B cell (primary cell): ENCODE measurements around the gene RAD51D. TPM values are rescaled to one million over a fixed set of nuclear protein-coding genes. Genes with fewer than 3 reads are reported as not detected.

Experiments
- ATAC-seq: fragments of 200-7000 bp; cut with Tn5 transposase; one replicate; pipeline ENCODE4 v1.10.0; 2021; ENCODE audit warnings: low read depth, mild to moderate bottlenecking, moderate number of reproducible peaks, moderate library complexity
- CTCF ChIA-PET: fragments of 350-600 bp; sonication (Branson Sonifier 250); formaldehyde crosslinking; loops from one replicate; lab custom pipeline; 2021; ENCODE audit warnings: antibody characterized with exemption, inconsistent platforms; lab: Charles Lee
- POLR2A ChIA-PET: fragments of 350-600 bp; sonication (Branson Sonifier 250); formaldehyde crosslinking; loops from one replicate; lab custom pipeline; 2021; ENCODE audit warnings: antibody characterized with exemption; lab: Charles Lee
- DNase-seq: peaks from one replicate; pipeline ENCODE4 v3.0.0; 2013
- H2AFZ ChIP-seq: 2 replicates; pipeline ENCODE4 v1.6.1; 2012; ENCODE audit warnings: mild to moderate bottlenecking, low read depth, low read length; ENCODE audit not compliant: insufficient read depth, poor library complexity, severe bottlenecking
- H3K27ac ChIP-seq, 2 donors: 1 replicate in 1 of 2; 2 replicates in 1 of 2; pipeline ENCODE4 v1.5.1; 2012 to 2013; ENCODE audit warnings: low read length in 2 of 2, mild to moderate bottlenecking in 2 of 2, moderate library complexity in 1 of 2
- H3K27me3 ChIP-seq, 4 experiments: fragments of 200-600 bp in 1 of 4; sonication (generic) in 1 of 4; replicated peaks in 1 of 4; 1 replicate in 2 of 4; 2 replicates in 2 of 4; pipeline versions ENCODE4 v1.6.1 to v1.7.0; 2013 to 2016; ENCODE audit warnings: low read length in 3 of 4, mild to moderate bottlenecking in 2 of 4, mixed read lengths in 1 of 4, moderate library complexity in 1 of 4; ENCODE audit not compliant: insufficient read depth in 4 of 4, control insufficient read depth in 3 of 4; ENCODE audit errors: control extremely low read depth in 1 of 4
- H3K36me3 ChIP-seq, 2 experiments: replicated peaks in 1 of 2; 1 replicate in 1 of 2; 2 replicates in 1 of 2; pipeline versions ENCODE4 v1.6.1 to v1.7.1; 2013; ENCODE audit warnings: low read length in 1 of 2; ENCODE audit not compliant: insufficient read depth in 2 of 2, control insufficient read depth in 1 of 2; ENCODE audit errors: control extremely low read depth in 1 of 2, extremely low read depth in 1 of 2
- H3K4me1 ChIP-seq, 2 donors: fragments of 200-600 bp in 1 of 2; sonication (generic) in 1 of 2; 1 replicate in 1 of 2; 2 replicates in 1 of 2; pipeline versions ENCODE4 v1.5.1 to v1.6.1; 2013 to 2017; ENCODE audit warnings: low read length in 2 of 2; ENCODE audit not compliant: control insufficient read depth in 2 of 2, insufficient read depth in 2 of 2
- H3K4me2 ChIP-seq: replicated peaks from 2 replicates; pipeline ENCODE3; 2012; ENCODE audit warnings: mild to moderate bottlenecking, low read depth, low read length; ENCODE audit not compliant: poor library complexity, severe bottlenecking
- H3K4me3 ChIP-seq, 5 experiments: fragments of 200-600 bp in 1 of 5; sonication (generic) in 1 of 5; 1 replicate in 3 of 5; 2 replicates in 2 of 5; pipeline versions ENCODE4 v1.5.1 to v1.7.0; 2011 to 2016; ENCODE audit warnings: low read length in 4 of 5, mild to moderate bottlenecking in 4 of 5, low read depth in 2 of 5, control low read depth in 1 of 5, moderate library complexity in 1 of 5; ENCODE audit not compliant: insufficient read depth in 1 of 5; ENCODE audit errors: control extremely low read depth in 1 of 5, extremely low read depth in 1 of 5
- H3K79me2 ChIP-seq: fragments of 200-600 bp; sonication (generic); one replicate; pipeline ENCODE4 v1.6.0; 2016; ENCODE audit warnings: low read length; ENCODE audit not compliant: control insufficient read depth, insufficient read depth
- H3K9ac ChIP-seq: fragments of 200-600 bp; sonication (generic); 2 replicates; pipeline ENCODE4 v1.6.1; 2017; ENCODE audit warnings: mild to moderate bottlenecking, low read length, moderate library complexity
- H3K9me3 ChIP-seq, 3 donors: one replicate each; pipeline versions ENCODE4 v1.6.1 to v1.7.1; 2013; ENCODE audit warnings: low read length in 2 of 3; ENCODE audit not compliant: control insufficient read depth in 2 of 3, insufficient read depth in 1 of 3; ENCODE audit errors: control extremely low read depth in 1 of 3
- H4K20me1 ChIP-seq: 2 replicates; pipeline ENCODE4 v1.6.0; 2012; ENCODE audit warnings: mild to moderate bottlenecking, low read length; ENCODE audit not compliant: insufficient read depth, control insufficient read depth, poor library complexity, severe bottlenecking
- H3K27ac Mint-ChIP-seq: one replicate; pipeline ENCODE4 v1.8.0; 2021; ENCODE audit warnings: mixed read lengths
- H3K27me3 Mint-ChIP-seq: one replicate; pipeline ENCODE4 v1.8.0; 2021; ENCODE audit warnings: mixed read lengths
- H3K4me1 Mint-ChIP-seq: one replicate; pipeline ENCODE4 v1.8.0; 2021; ENCODE audit warnings: mixed read lengths
- H3K4me3 Mint-ChIP-seq: one replicate; pipeline ENCODE4 v1.8.0; 2021; ENCODE audit warnings: mixed read lengths
- H3K9me3 Mint-ChIP-seq: one replicate; pipeline ENCODE4 v1.8.0; 2022; ENCODE audit warnings: mixed read lengths; ENCODE audit not compliant: insufficient read depth
- EZH2 ChIP-seq: IDR thresholded peaks from 2 replicates; pipeline ENCODE4 v1.6.1; 2012; ENCODE audit warnings: borderline replicate concordance, low read depth, mild to moderate bottlenecking, moderate library complexity, low read length; ENCODE audit not compliant: insufficient read depth, poor library complexity, severe bottlenecking
- WGBS: methylation state at CpG from one replicate; pipeline ENCODE4 v1.1.5; 2013; ENCODE audit warnings: missing lambda C conversion rate; ENCODE audit not compliant: insufficient coverage; 5-methylcytosine and 5-hydroxymethylcytosine counted together
- intact Hi-C: fragments of 100-400 bp; cut with micrococcal nuclease; formaldehyde crosslinking; loops from one replicate; pipeline ENCODE4 v1.10.0; 2022
- polyA plus RNA-seq: library from polyadenylated mRNA; depleted of rRNA; stranded (reverse); fragments of >200 nt; gene quantifications from 2 replicates; pipeline ENCODE4 v1.2.3, GENCODE V29; 2012
- total RNA-seq, 2 donors: library from RNA; stranded (reverse); fragments of 120-200 nt in 1 of 2; gene quantifications; 1 replicate in 1 of 2; 2 replicates in 1 of 2; pipeline versions ENCODE4 v1.2.3 to v1.2.4, GENCODE V29; 2013 to 2022
- TF ChIP-seq, protein P1 (sequence below): fragments of 200-600 bp; IDR thresholded peaks from one replicate; pipeline ENCODE4 v1.8.0; 2022; ENCODE audit warnings: antibody characterized with exemption, mild to moderate bottlenecking

The RAD51D gene
- total and polyA plus RNA-seq, 2 donors (not counting 1 experiment from before 2014, with no cell fraction given), result 12.8 to 29.4 TPM

DNA sequence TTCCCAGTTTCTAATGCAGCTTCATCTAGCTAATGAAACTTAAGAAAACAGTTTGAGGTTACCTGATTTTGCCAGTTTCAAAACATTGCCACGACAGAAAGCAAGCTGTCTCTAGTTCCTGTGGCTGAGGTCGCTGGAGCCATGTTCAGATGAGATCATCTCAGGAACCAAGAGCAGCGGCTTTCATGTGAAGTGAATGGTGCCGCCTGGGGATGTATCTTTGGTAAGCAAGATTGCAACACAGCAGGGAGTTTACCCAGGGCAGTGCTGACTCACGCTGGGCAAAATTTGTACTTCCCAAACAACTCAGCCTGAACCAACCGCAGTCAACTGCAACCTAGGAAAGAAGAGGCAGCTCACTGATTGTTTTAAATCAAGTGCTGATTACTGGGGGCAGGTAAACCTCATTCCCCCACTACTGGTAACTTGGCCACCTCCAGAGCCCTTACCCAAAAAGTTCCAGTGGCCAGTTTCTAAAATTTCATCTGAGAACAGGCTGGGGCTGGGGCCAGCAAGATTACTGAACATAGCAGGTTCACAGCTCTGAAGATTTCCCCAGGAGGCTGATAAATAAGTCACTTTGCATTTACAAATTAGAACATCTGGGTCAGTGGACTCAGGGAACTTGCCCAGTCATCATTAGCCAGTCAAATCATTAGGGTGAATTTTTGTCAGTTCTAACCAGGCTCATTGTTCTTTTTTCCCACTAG is 56.0 kb downstream of the RAD51D start, which contains the start of gene RFFL:
TSS of gene RFFL (minus strand) at position 194 of the 710 bp plus-strand sequence. CDS start 37,154 bp downstream, outside the sequence.
- 0% methylated on average over 5 of the region's 6 CpGs for WGBS
- H3K79me2 ChIP-seq, result peaks cover 51% of the 10 kb centered on the region
- peak within 1 kb of the TSS in 3 of 5 experiments; percentile 20 to 38 (median 30) for H3K4me3 ChIP-seq
- peaks cover 11 to 12% of the 10 kb centered on the region in 2 donors for H3K4me1 ChIP-seq
- H3K27ac Mint-ChIP-seq, result peak within 1 kb of the TSS; percentile 90
- intact Hi-C loops, result loop anchor here (1.0 to 10.0 kb wide), 6 partner anchors 17 to 82 kb away; partner anchors contain the start of gene RAD51D
- no peaks in the 10 kb centered on the region for H3K27me3 Mint-ChIP-seq
- peak within 1 kb of the TSS; percentile 55 for H2AFZ ChIP-seq
- H3K4me3 Mint-ChIP-seq, result peak within 1 kb of the TSS; percentile 75
- ATAC-seq (peak; percentile 97), DNase-seq (peak; percentile 82)
- TF ChIP-seq, protein P1, sequence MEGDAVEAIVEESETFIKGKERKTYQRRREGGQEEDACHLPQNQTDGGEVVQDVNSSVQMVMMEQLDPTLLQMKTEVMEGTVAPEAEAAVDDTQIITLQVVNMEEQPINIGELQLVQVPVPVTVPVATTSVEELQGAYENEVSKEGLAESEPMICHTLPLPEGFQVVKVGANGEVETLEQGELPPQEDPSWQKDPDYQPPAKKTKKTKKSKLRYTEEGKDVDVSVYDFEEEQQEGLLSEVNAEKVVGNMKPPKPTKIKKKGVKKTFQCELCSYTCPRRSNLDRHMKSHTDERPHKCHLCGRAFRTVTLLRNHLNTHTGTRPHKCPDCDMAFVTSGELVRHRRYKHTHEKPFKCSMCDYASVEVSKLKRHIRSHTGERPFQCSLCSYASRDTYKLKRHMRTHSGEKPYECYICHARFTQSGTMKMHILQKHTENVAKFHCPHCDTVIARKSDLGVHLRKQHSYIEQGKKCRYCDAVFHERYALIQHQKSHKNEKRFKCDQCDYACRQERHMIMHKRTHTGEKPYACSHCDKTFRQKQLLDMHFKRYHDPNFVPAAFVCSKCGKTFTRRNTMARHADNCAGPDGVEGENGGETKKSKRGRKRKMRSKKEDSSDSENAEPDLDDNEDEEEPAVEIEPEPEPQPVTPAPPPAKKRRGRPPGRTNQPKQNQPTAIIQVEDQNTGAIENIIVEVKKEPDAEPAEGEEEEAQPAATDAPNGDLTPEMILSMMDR, result no peak
- no peak for TF ChIP-seq EZH2
- H3K9me3 ChIP-seq, result no peaks in the 10 kb centered on the region
- H3K4me1 Mint-ChIP-seq, result peaks cover 28% of the 10 kb centered on the region
- no peaks in the 10 kb centered on the region for H3K9me3 Mint-ChIP-seq
- peak within 1 kb of the TSS; percentile 42 to 63 for H3K27ac ChIP-seq
- H4K20me1 ChIP-seq, result no peaks in the 10 kb centered on the region
- H3K4me2 ChIP-seq, result peak within 1 kb of the TSS; percentile 55
- no peaks in the 10 kb centered on the region for H3K27me3 ChIP-seq
- CTCF ChIA-PET, result interaction anchor here (0.7 to 3.4 kb wide), 20 partner anchors 11 to 122 kb away, joined by 3 to 25 read pairs (median 4); partner anchors contain the start of genes LIG3 and RAD51D
- H3K9ac ChIP-seq, result peak within 1 kb of the TSS; percentile 37
- POLR2A ChIA-PET, result interaction anchor here (0.5 to 1.0 kb wide), 2 partner anchors 10 to 12 kb away, joined by 3 to 5 read pairs; no protein-coding TSS in a partner anchor
- H3K36me3 ChIP-seq, result no peaks in the 10 kb centered on the region

DNA sequence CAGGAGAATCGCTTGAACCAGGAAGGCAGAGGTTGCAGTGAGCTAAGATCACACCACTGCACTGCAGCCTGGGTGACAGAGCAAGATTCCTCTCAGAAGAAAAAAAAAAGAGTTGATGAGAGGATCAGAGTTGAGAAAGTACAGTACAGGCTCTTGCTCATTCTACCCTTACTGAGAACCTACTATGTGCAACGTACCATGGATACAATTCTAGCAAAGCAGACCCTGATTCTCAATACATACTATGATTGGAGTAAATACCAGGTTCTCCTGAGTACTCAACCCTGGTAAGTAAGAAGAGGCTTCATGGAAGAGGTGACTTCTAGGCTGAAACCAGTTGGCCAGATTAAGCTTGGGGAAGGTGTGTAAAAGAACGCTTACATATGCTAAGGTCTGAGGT is 57.4 kb downstream of the RAD51D start:
- intact Hi-C loops, result loop anchor here (2.0 to 10.0 kb wide), 3 partner anchors 16 to 52 kb away; partner anchors contain the start of gene RAD51D
- H3K4me3 ChIP-seq, result no peak overlapping the region
- CTCF ChIA-PET, result interaction anchor here (1.6 to 3.4 kb wide), 4 partner anchors 26 to 64 kb away, joined by 3 to 25 read pairs (median 8); partner anchors contain the start of gene RAD51D

More for the DNA sequence above, 57.4 kb downstream of the RAD51D start:
- Histone ChIP-seq H3K4me1 (peaks cover 11 to 12% of the 10 kb centered on the region in 2 donors), H2AFZ (no peak overlapping the region), H4K20me1 (no peaks in the 10 kb centered on the region), H3K27me3 (no peaks in the 10 kb centered on the region), H3K79me2 (peaks cover 53% of the 10 kb centered on the region), H3K36me3 (no peaks in the 10 kb centered on the region), H3K4me2 (no peak overlapping the region), H3K27ac (no peak overlapping the region), H3K9ac (no peak overlapping the region), H3K9me3 (no peaks in the 10 kb centered on the region)
- peak overlapping the region; percentile 40 for H3K4me3 Mint-ChIP-seq
- TF ChIP-seq, protein P1, result no peak
- H3K4me1 Mint-ChIP-seq, result peaks cover 23% of the 10 kb centered on the region
- no peak for ATAC-seq
- peak overlapping the region; percentile 47 for H3K27ac Mint-ChIP-seq
- no peaks in the 10 kb centered on the region for H3K9me3 Mint-ChIP-seq
- H3K27me3 Mint-ChIP-seq, result no peaks in the 10 kb centered on the region
- no peak for DNase-seq
- 92% methylated on average over 2 of the region's 3 CpGs for WGBS
- POLR2A ChIA-PET, result no interaction called here
